DMS79 treated with DMSO at 0.1 percent for 48 hours (cell line): ENCODE results near the gene ABCC3.
A peak's percentile ranks its signal among the peaks of the same experiment; 100 is the strongest.

Source experiments
- DNase-seq: peaks from one replicate; lab custom pipeline; 2025; lab: John Stamatoyannopoulos, UW

ABCC3 gene

GRCh38 chr17:50604513-50604912 lies 30.2 kb upstream of the ABCC3 start:
- peak; percentile 83 for DNase-seq

- DNase-seq, result no peak
These were observed 29.3 kb upstream of the ABCC3 start for GRCh38 chr17:50605429-50605828.

GRCh38 chr17:50607522-50608175 lies 27.0 kb upstream of the ABCC3 start:
- DNase-seq, result no peak

- DNase-seq, result peak; percentile 78
These were observed 25.8 kb upstream of the ABCC3 start for GRCh38 chr17:50608700-50609379.

GRCh38 chr17:50609380-50610074 lies 25.2 kb upstream of the ABCC3 start:
- DNase-seq, result no peak

GRCh38 chr17:50611634-50612033 lies 23.0 kb upstream of the ABCC3 start:
- DNase-seq, result no peak

GRCh38 chr17:50612281-50612680 lies 22.4 kb upstream of the ABCC3 start:
- no peak for DNase-seq

GRCh38 chr17:50613007-50613992 lies 21.4 kb upstream of the ABCC3 start:
- no peak for DNase-seq

GRCh38 chr17:50614471-50615051 lies 20.1 kb upstream of the ABCC3 start:
- no peak for DNase-seq

- no peak for DNase-seq
These were observed 18.9 kb upstream of the ABCC3 start for GRCh38 chr17:50615828-50616227.

- DNase-seq, result no peak
These were observed 16.4 kb upstream of the ABCC3 start for GRCh38 chr17:50618300-50618699.

- no peak for DNase-seq
These were observed 15.7 kb upstream of the ABCC3 start for GRCh38 chr17:50618941-50619340.

GRCh38 chr17:50619489-50619888 lies 15.2 kb upstream of the ABCC3 start:
- DNase-seq, result no peak

- no peak for DNase-seq
These were observed 14.4 kb upstream of the ABCC3 start for GRCh38 chr17:50620237-50620636.

GRCh38 chr17:50620858-50621257 lies 13.8 kb upstream of the ABCC3 start:
- no peak for DNase-seq

GRCh38 chr17:50621574-50622031 lies 13.1 kb upstream of the ABCC3 start:
- no peak for DNase-seq

GRCh38 chr17:50624321-50624934 lies 10.3 kb upstream of the ABCC3 start:
- DNase-seq, result no peak

GRCh38 chr17:50625032-50625871 lies 9.4 kb upstream of the ABCC3 start:
- no peak for DNase-seq

GRCh38 chr17:50626037-50626574 lies 8.6 kb upstream of the ABCC3 start:
- DNase-seq, result peak; percentile 58
